ENCODE measurements around the gene TMEM184A.

TMEM184A gene

DNA sequence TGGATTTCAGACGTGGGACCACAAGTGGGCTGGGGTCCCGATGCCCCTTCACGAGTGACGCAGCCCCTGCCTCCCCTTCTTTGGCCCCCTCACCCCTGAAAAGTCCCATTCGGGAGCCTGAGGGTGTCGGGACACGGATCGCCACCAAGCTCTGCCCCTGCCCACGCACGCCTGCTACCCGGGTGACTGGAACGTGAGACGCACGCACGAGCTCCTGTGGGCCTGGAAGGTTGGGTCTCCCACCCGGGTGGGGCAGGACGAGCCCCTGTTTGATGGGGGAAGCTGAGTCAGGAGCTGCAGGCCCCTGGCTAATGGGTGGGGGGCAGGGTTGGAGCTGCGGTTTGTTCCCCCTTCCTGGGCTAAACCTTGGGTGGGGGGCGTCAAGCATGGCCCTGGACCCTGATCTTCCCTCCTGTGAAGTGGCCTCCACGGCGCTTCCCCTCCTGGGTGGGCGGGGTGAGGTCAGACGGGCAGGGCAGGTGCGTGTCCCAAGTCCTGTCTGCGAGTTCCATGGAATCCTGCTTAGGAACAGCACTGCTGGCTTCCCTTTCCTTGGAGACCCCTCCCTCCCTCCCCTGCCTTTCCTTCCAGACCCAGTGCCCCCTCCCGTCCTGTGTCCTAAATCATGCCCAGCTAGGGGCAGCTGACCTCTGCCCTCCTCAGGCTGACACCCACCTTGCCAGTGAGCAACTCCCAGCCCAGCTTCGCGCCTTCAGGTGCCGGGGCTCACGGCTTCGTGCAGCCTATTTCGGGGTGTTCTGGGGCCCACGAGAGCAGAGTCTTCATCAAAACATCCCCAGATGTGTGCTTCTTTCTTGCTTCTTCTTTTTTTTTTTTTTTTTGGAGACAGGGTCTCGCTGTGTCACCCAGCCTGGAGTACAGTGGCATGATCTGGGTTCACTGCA lies 5.3 kb upstream of the TMEM184A start:
- H3K4me1 ChIP-seq (ENCODE audit: control insufficient read depth, insufficient read depth, low read length), result peaks cover 43% of the 10 kb centered on the region
- no peaks in the 10 kb centered on the region for H3K9me3 ChIP-seq (ENCODE audit: control insufficient read depth, low read length)
- no peaks in the 10 kb centered on the region for H3K27me3 ChIP-seq (ENCODE audit: control insufficient read depth, insufficient read depth, low read length)
- no peaks in the 10 kb centered on the region for H3K36me3 ChIP-seq (ENCODE audit: control insufficient read depth, insufficient read depth, low read length)
- no peak overlapping the region for H3K4me3 ChIP-seq (ENCODE audit: low read length)
- no peak overlapping the region for H3K9ac ChIP-seq (ENCODE audit: low read length)

DNA sequence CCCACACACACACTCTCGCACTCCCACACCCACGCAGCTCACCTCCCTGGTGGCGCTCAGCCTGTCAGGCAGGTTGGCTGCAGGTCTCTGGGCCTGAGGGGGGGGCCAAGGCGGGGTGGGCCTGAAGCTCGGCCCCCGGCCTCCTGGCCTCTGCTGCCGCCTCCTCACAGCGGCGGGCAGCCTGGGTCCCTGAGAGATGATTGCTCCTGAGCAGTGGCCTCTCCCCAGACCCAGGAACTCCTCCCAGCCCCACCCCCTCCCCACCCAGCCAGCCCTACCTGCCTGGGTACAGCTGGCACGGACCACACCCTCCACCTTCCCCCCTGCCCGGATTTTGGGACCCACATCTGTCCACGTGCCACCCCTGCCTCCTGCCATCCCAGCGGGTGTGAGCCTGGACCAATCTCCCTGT lies 4.6 kb upstream of the TMEM184A start:
- Histone ChIP-seq H3K9me3 (ENCODE audit: control insufficient read depth, low read length) (no peaks in the 10 kb centered on the region), H3K9ac (ENCODE audit: low read length) (no peak overlapping the region), H3K36me3 (ENCODE audit: control insufficient read depth, insufficient read depth, low read length) (no peaks in the 10 kb centered on the region), H3K27me3 (ENCODE audit: control insufficient read depth, insufficient read depth, low read length) (no peaks in the 10 kb centered on the region), H3K4me1 (ENCODE audit: control insufficient read depth, insufficient read depth, low read length) (peaks cover 45% of the 10 kb centered on the region), H3K4me3 (ENCODE audit: low read length) (no peak overlapping the region)

DNA sequence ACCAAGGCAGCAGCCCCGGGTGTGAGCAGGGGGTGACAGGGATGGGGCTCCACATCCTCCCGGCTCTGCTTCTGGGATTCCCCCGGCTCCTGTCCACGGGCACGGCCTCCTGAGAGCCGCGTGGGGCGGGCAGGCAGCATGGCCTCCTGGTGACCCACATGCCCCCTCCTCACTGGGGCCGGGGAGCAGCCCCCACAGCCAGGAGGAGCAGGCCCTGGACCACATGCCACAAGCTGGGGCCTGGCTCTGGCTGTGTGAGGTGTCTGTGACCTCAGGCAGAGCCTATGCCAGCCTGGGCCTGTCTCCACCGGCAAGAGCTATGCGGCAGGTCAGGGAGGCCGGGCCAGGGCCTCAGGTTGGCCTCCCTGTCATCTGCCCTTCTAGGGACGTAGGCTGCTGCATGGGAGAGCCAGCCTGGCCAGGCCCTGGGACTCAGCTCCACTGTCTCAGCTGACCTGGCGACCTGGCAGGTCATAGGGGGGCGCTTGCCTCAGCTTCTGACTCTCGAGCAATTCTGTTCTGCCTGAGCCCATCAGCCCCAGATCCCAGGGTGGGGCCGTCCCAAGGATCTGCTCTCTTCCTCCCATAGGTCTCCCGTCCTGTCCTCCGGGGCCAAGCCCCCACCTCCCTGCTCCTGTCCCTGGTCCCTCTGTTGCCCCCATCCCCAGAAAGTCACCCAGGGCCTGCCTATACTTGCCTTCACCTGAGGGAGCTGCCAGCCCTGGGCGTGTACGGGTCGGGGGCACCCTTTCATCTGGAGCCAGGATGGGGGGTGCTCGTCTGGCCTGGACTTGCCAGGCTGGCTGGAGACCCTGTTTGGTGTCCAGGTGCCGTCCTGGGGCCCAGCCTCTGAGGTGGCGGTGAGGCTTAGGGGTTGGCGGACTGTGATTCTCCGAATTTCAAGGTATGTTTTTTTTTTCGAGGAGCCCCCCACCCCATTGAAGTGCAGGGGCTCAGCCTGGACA lies 3.9 kb upstream of the TMEM184A start:
- Histone ChIP-seq H3K4me1 (ENCODE audit: control insufficient read depth, insufficient read depth, low read length) (peaks cover 45% of the 10 kb centered on the region), H3K9me3 (ENCODE audit: control insufficient read depth, low read length) (no peaks in the 10 kb centered on the region), H3K27me3 (ENCODE audit: control insufficient read depth, insufficient read depth, low read length) (no peaks in the 10 kb centered on the region), H3K4me3 (ENCODE audit: low read length) (no peak overlapping the region), H3K36me3 (ENCODE audit: control insufficient read depth, insufficient read depth, low read length) (no peaks in the 10 kb centered on the region), H3K9ac (ENCODE audit: low read length) (peak overlapping the region; percentile 15)

DNA sequence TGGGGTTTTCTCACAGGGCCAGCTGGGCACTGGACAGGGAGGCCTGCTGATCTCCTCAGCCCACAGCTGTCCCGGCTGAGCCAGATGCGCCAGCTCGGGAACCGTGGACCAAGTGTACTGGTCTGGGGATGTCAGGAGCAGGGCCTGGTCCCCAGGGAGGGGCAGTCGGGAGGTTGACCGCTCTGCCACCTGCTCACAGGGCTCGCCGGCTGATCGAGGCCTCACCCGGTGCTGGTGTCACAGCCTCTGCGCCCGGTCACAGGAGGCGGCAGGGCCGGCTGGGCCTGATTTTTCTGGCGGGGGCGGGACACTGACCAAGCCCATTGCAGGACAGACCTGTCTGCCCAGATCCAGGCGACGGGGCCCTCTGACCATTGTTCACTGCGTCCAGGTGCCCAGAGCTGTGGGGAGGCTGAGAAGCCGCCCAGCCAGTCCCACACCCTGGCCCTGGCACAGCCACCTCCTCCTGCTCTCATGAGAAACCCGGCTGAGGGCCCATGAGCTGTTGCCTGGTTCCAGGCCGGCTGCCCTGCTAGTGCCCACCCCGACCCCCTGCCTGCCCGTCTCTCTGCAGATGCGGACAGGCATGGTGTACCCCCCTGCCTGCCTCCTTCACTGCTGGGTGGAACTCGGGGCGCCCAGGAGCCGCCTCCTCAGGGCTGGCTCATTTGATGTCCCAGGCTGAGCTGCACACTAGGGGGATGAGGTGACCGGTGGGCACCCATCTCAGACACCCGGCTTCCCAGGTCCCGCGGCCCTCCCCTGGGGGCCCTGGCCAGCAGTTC lies 3.0 kb upstream of the TMEM184A start:
- Histone ChIP-seq H3K4me1 (ENCODE audit: control insufficient read depth, insufficient read depth, low read length) (peaks cover 52% of the 10 kb centered on the region), H3K9ac (ENCODE audit: low read length) (peak overlapping the region; percentile 31), H3K9me3 (ENCODE audit: control insufficient read depth, low read length) (no peaks in the 10 kb centered on the region)

DNA sequence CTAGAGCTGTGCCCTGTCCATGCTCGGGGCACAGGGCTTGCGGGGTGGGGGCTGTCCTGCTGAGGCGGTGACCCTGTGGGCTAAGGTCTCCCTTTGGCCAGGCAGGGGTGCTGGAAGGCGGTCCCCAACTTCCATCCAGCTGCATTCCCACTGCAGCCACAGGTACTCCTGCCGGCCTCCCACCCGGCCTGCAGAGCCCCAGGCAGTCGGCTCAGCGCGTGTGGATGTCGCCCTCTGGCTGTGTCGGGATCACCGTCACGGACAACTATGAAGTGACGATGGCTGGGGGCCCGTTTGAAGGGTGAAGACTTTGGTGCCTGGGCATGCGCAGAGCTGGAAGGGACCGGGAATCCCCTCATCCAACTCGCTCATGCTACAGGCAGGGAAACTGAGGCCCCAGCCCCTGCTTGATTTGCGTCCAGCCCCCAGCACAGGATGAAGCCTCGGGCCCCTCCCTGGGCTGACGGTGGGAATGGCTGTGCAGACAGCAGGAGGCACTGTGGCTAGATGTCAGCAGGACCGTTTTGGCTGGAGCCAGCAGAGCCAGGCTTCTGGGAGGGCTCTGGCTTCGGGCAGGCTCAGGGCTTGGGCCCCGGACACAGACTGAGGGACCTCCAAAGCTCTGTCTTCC lies 2.3 kb upstream of the TMEM184A start:
- H3K9me3 ChIP-seq (ENCODE audit: control insufficient read depth, low read length), result no peaks in the 10 kb centered on the region
- peak overlapping the region; percentile 31 for H3K9ac ChIP-seq (ENCODE audit: low read length)
- no peaks in the 10 kb centered on the region for H3K27me3 ChIP-seq (ENCODE audit: control insufficient read depth, insufficient read depth, low read length)
- no peaks in the 10 kb centered on the region for H3K36me3 ChIP-seq (ENCODE audit: control insufficient read depth, insufficient read depth, low read length)
- H3K4me3 ChIP-seq (ENCODE audit: low read length), result no peak overlapping the region
- peaks cover 52% of the 10 kb centered on the region for H3K4me1 ChIP-seq (ENCODE audit: control insufficient read depth, insufficient read depth, low read length)

More for the DNA sequence above, 3.0 kb upstream of the TMEM184A start:
- Histone ChIP-seq H3K36me3 (ENCODE audit: control insufficient read depth, insufficient read depth, low read length) (no peaks in the 10 kb centered on the region), H3K4me3 (ENCODE audit: low read length) (no peak overlapping the region), H3K27me3 (ENCODE audit: control insufficient read depth, insufficient read depth, low read length) (no peaks in the 10 kb centered on the region)

- H3K4me1 ChIP-seq (ENCODE audit: control insufficient read depth, insufficient read depth, low read length), result peaks cover 52% of the 10 kb centered on the region
- H3K4me3 ChIP-seq (ENCODE audit: low read length), result no peak overlapping the region
- H3K27me3 ChIP-seq (ENCODE audit: control insufficient read depth, insufficient read depth, low read length), result no peaks in the 10 kb centered on the region
- no peak overlapping the region for H3K9ac ChIP-seq (ENCODE audit: low read length)
- no peaks in the 10 kb centered on the region for H3K9me3 ChIP-seq (ENCODE audit: control insufficient read depth, low read length)
- H3K36me3 ChIP-seq (ENCODE audit: control insufficient read depth, insufficient read depth, low read length), result no peaks in the 10 kb centered on the region
Observed at GRCh38 chr7:1557771-1558170, 1.8 kb upstream of the TMEM184A start.

DNA sequence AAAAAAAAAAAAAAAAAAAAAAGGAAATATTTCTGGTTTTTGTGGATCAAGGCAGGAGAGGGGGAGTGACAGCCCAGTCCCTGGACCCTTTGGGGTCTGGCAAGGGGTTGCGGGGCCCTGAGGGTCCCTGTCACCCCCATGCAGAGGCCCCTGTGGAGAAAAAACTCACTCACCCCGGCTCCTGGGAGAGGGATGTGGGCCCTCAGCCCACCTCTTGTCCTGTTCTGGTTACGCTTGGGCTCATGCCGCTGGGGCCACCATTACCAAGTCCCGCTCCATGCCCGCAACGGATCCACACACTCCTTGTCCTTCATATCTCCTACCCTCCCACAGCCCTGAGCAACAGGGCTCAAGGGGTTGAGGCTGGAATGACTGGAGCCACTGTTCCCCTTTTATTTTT lies 1.0 kb upstream of the TMEM184A start:
- Histone ChIP-seq H3K9ac (ENCODE audit: low read length) (no peak overlapping the region), H3K27me3 (ENCODE audit: control insufficient read depth, insufficient read depth, low read length) (no peaks in the 10 kb centered on the region), H3K4me1 (ENCODE audit: control insufficient read depth, insufficient read depth, low read length) (peaks cover 52% of the 10 kb centered on the region), H3K36me3 (ENCODE audit: control insufficient read depth, insufficient read depth, low read length) (no peaks in the 10 kb centered on the region), H3K9me3 (ENCODE audit: control insufficient read depth, low read length) (no peaks in the 10 kb centered on the region), H3K4me3 (ENCODE audit: low read length) (no peak overlapping the region)

DNA sequence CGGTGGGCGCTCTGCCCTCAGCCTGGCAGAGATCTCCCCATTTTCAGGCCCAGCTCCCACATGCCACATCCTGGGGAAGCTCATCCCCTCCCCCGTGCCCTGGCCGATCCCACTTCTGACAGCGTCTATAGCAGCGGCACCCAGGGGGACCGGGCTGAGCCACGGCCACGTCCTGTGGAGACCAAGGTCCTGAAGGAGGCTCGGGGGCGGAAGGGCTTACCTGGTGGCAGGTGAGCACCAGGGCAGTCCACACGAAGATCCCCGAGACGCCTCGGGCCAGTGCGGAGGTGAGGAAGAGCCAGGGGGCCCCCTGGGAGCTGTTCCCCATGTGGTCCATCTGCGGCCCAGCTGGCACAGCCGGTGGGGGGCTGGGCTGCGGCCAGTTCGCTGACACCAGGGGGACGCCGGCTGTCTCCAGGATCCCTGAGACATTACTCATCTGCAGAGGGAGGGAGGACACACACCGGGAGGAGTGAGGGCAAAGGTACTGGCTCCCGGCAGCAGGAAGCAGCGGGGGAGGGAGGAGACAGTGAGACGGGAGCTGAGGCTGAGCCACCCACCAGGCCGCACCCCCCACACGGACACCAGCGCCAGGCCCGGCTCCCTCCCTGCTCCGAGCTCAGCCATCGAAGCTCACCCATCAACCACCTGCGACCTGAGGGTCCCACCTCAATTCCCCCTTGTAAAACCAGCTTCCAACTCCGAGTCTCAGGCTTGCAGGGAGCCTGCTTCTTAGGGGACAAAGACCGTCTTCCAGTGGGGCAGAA lies 776 bp downstream of the TMEM184A start:
- Histone ChIP-seq H3K27me3 (ENCODE audit: control insufficient read depth, insufficient read depth, low read length) (no peaks in the 10 kb centered on the region), H3K9me3 (ENCODE audit: control insufficient read depth, low read length) (no peaks in the 10 kb centered on the region), H3K36me3 (ENCODE audit: control insufficient read depth, insufficient read depth, low read length) (no peaks in the 10 kb centered on the region), H3K4me1 (ENCODE audit: control insufficient read depth, insufficient read depth, low read length) (peaks cover 44% of the 10 kb centered on the region), H3K9ac (ENCODE audit: low read length) (peak overlapping the region; percentile 73), H3K4me3 (ENCODE audit: low read length) (peak overlapping the region; percentile 46)

DNA sequence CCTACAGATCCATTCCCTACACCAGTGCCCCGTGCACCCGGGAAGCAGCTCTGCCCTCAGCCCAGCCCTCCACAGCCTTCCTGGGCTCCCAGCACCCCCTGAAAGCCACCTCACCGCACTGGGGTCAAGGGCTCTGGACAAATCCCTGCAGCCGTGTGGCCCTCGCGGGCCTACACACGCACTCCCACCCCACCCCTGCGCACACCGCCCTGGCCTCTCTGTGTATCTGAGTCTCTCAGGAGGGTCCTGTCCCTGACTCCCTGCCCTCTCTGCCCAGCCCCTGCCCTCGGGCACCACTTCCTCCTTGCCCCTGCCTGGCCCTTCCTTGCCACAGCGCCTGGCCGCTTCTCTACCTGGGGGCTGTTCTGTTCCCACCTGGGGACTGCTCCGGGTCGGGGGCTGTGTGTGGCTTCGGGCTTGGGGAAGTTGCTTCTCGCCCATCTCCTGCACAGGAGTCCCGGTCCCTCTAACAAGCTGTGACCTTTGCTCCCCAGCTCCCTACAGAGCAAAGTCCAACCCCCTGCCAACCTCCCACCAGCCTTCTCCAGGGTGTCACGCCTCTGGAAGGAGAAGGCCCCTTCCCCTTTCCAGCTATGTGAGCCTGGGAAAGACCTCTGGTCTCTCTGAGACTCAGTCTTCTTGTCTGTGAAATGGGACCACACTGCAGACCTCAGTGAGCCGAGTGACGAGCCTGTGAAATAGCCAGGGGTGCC lies 1.5 kb downstream of the TMEM184A start:
- H3K36me3 ChIP-seq (ENCODE audit: control insufficient read depth, insufficient read depth, low read length), result no peaks in the 10 kb centered on the region
- H3K27me3 ChIP-seq (ENCODE audit: control insufficient read depth, insufficient read depth, low read length), result no peaks in the 10 kb centered on the region
- H3K4me3 ChIP-seq (ENCODE audit: low read length), result peak overlapping the region; percentile 41
- H3K9me3 ChIP-seq (ENCODE audit: control insufficient read depth, low read length), result no peaks in the 10 kb centered on the region
- peaks cover 37% of the 10 kb centered on the region for H3K4me1 ChIP-seq (ENCODE audit: control insufficient read depth, insufficient read depth, low read length)
- H3K9ac ChIP-seq (ENCODE audit: low read length), result peak overlapping the region; percentile 73

GRCh38 chr7:1553512-1554210 lies 2.3 kb downstream of the TMEM184A start:
- H3K27me3 ChIP-seq (ENCODE audit: control insufficient read depth, insufficient read depth, low read length), result no peaks in the 10 kb centered on the region
- no peaks in the 10 kb centered on the region for H3K36me3 ChIP-seq (ENCODE audit: control insufficient read depth, insufficient read depth, low read length)
- H3K4me1 ChIP-seq (ENCODE audit: control insufficient read depth, insufficient read depth, low read length), result peaks cover 29% of the 10 kb centered on the region
- H3K4me3 ChIP-seq (ENCODE audit: low read length), result no peak overlapping the region
- H3K9me3 ChIP-seq (ENCODE audit: control insufficient read depth, low read length), result no peaks in the 10 kb centered on the region
- no peak overlapping the region for H3K9ac ChIP-seq (ENCODE audit: low read length)

All from mucosa of stomach (tissue), 1 donor.